ENCODE data around the gene SMOC1.

- TF ChIP-seq, protein P1, sequence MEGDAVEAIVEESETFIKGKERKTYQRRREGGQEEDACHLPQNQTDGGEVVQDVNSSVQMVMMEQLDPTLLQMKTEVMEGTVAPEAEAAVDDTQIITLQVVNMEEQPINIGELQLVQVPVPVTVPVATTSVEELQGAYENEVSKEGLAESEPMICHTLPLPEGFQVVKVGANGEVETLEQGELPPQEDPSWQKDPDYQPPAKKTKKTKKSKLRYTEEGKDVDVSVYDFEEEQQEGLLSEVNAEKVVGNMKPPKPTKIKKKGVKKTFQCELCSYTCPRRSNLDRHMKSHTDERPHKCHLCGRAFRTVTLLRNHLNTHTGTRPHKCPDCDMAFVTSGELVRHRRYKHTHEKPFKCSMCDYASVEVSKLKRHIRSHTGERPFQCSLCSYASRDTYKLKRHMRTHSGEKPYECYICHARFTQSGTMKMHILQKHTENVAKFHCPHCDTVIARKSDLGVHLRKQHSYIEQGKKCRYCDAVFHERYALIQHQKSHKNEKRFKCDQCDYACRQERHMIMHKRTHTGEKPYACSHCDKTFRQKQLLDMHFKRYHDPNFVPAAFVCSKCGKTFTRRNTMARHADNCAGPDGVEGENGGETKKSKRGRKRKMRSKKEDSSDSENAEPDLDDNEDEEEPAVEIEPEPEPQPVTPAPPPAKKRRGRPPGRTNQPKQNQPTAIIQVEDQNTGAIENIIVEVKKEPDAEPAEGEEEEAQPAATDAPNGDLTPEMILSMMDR (IDR thresholded peaks at IDR 0.05), result no peak
- TF ChIP-seq EP300 (IDR thresholded peaks at IDR 0.05), result no peak
Observed at GRCh38 chr14:70077005-70077404, 197.8 kb downstream of the SMOC1 start.

Data from stomach (tissue), 4 donors.